K562 (cell line): ENCODE results near the gene MAP7D1. TPM values are rescaled to one million over a fixed set of nuclear protein-coding genes. Genes with fewer than 3 reads are reported as not detected.

Experiments
- ATAC-seq: fragments of 200-7000 bp; cut with Tn5 transposase; 3 replicates; pipeline ENCODE4 v1.9.1; 2020; ENCODE audit warnings: moderate library complexity
- BruUV-seq: library from RNA; stranded (reverse); fragments of 400-500 nt; replicated peaks from 2 replicates; lab custom pipeline; 2021; lab: Mats Ljungman, UMichigan
- CTCF ChIA-PET: fragments of 300-600 bp; formaldehyde crosslinking; extraction: SDS; loops from one replicate; lab custom pipeline; 2021; ENCODE audit warnings: low intra/inter-chr PET ratio; lab: Yijun Ruan, JAX
- POLR2A ChIA-PET: fragments of 300-600, 350-650 bp; sonication (Branson Sonifier 250); formaldehyde crosslinking; extraction: SDS; loops from one replicate; lab custom pipeline; 2021; ENCODE audit warnings: antibody characterized with exemption, inconsistent platforms; lab: Yijun Ruan, JAX
- DNase-seq, 4 experiments: peaks; one replicate each; pipeline versions ENCODE4 v3.0.0 to v3.0.0-alpha.2; 2011 to 2018; ENCODE audit warnings: low spot score in 3 of 4, mixed read lengths in 3 of 4; ENCODE audit errors: extremely low read depth in 1 of 4
- FAIRE-seq: peaks from 2 replicates; lab custom pipeline; 2011; peaks lifted over from hg19 to GRCh38; lab: Jason Lieb, UNC
- H2AFZ ChIP-seq: 2 replicates; pipeline ENCODE4 v1.6.0; 2011; ENCODE audit warnings: low read depth, low read length, control low read depth, inconsistent platforms
- H3K27ac ChIP-seq: fragments of 200-600 bp; 3 replicates; pipeline ENCODE4 v1.8.0; 2011; ENCODE audit warnings: low read depth, mild to moderate bottlenecking, control low read depth, inconsistent platforms, low read length, moderate library complexity, mixed read lengths; ENCODE audit errors: extremely low read depth
- H3K27me3 ChIP-seq, 2 experiments: fragments of 300-600 bp in 1 of 2; 2 replicates in 1 of 2; 3 replicates in 1 of 2; pipeline versions ENCODE4 v1.6.0 to v1.8.0; 2011; ENCODE audit warnings: inconsistent platforms in 2 of 2, low read length in 2 of 2, mild to moderate bottlenecking in 1 of 2, mixed read lengths in 1 of 2, moderate library complexity in 1 of 2; ENCODE audit not compliant: control insufficient read depth in 2 of 2, insufficient read depth in 2 of 2
- H3K36me3 ChIP-seq: fragments of 300-600 bp; 3 replicates; pipeline ENCODE4 v1.8.0; 2011; ENCODE audit warnings: mild to moderate bottlenecking, low read length, inconsistent platforms; ENCODE audit not compliant: control insufficient read depth, insufficient read depth
- H3K4me1 ChIP-seq, 2 experiments: fragments of 200-600 bp in 1 of 2; replicated peaks in 1 of 2; 2 replicates in 1 of 2; 3 replicates in 1 of 2; pipeline versions ENCODE4 v1.5.1 to v1.8.0; 2011; ENCODE audit warnings: inconsistent platforms in 2 of 2, low read length in 2 of 2, mild to moderate bottlenecking in 1 of 2, mixed read lengths in 1 of 2, moderate library complexity in 1 of 2; ENCODE audit not compliant: control insufficient read depth in 2 of 2, insufficient read depth in 2 of 2
- H3K4me2 ChIP-seq: 2 replicates; pipeline ENCODE4 v1.6.1; 2011; ENCODE audit warnings: low read length, control low read depth, inconsistent platforms, mixed read lengths; ENCODE audit not compliant: insufficient read depth
- H3K4me3 ChIP-seq: fragments of 200-600 bp; sonication (generic), shearing (Covaris generic); 2 replicates; pipeline ENCODE4 v1.5.1; 2016; ENCODE audit warnings: control low read depth, inconsistent platforms
- H3K79me2 ChIP-seq: fragments of 200-600 bp; 3 replicates; pipeline ENCODE4 v1.8.0; 2011; ENCODE audit warnings: low read length, inconsistent platforms; ENCODE audit not compliant: control insufficient read depth, insufficient read depth
- H3K9ac ChIP-seq, 2 experiments: 2 replicates each; pipeline versions ENCODE4 v1.6.0 to v1.6.1; 2011; ENCODE audit warnings: low read depth in 2 of 2, low read length in 2 of 2, control low read depth in 1 of 2, inconsistent platforms in 1 of 2, mild to moderate bottlenecking in 1 of 2, mixed read lengths in 1 of 2; ENCODE audit not compliant: insufficient read depth in 1 of 2
- H3K9me1 ChIP-seq: one replicate; pipeline ENCODE4 v1.6.0; 2011; ENCODE audit warnings: inconsistent platforms, mild to moderate bottlenecking, low read length, moderate library complexity; ENCODE audit not compliant: control insufficient read depth, insufficient read depth
- H3K9me3 ChIP-seq: replicated peaks from 2 replicates; pipeline ENCODE4 v1.5.1; 2011; ENCODE audit warnings: low read depth, low read length, inconsistent platforms; ENCODE audit not compliant: control insufficient read depth, insufficient read depth
- H4K20me1 ChIP-seq: replicated peaks from 2 replicates; pipeline ENCODE4 v1.6.1; 2011; ENCODE audit warnings: low read length, inconsistent platforms, mixed read lengths; ENCODE audit not compliant: control insufficient read depth, insufficient read depth
- AFF1 ChIP-seq, 2 experiments: fragments of 450-650 bp; IDR thresholded peaks; 2 replicates each; pipeline ENCODE4 v1.6.1; 2018; ENCODE audit warnings: mild to moderate bottlenecking in 2 of 2, low read depth in 1 of 2; ENCODE audit not compliant: partially characterized antibody in 2 of 2
- DACH1 ChIP-seq: fragments of 450-650 bp; IDR thresholded peaks from 2 replicates; pipeline ENCODE4 v1.6.1; 2018; ENCODE audit not compliant: partially characterized antibody
- TBL1XR1 ChIP-seq, 2 experiments: IDR thresholded peaks; 2 replicates each; pipeline ENCODE4 v1.6.1; 2012; ENCODE audit warnings: improper control_type of control experiment in 2 of 2, low read length in 2 of 2, mild to moderate bottlenecking in 1 of 2
- TRIM24 ChIP-seq, 2 experiments: fragments of 450-650 bp; IDR thresholded peaks; 2 replicates each; pipeline ENCODE4 v1.6.1; 2016
- TRIM28 ChIP-seq: fragments of 450-650 bp; IDR thresholded peaks from 2 replicates; pipeline ENCODE4 v1.6.1; 2017
- ZNF174 ChIP-seq: fragments of 250-450 bp; sonication (Bioruptor Pico); IDR thresholded peaks from 2 replicates; pipeline ENCODE4 v1.4.0; 2020; ENCODE audit warnings: mild to moderate bottlenecking
- ZNF316 ChIP-seq: fragments of 450-650 bp; IDR thresholded peaks from 2 replicates; pipeline ENCODE4 v1.6.1; 2016
- WGBS: fragments of 100-300 bp; shearing (Covaris generic); methylation state at CpG from one replicate; pipeline ENCODE4 v1.1.6; 2016; ENCODE audit warnings: low coverage, mixed read lengths; ENCODE audit not compliant: insufficient coverage; ENCODE audit errors: missing lambda C conversion rate; 5-methylcytosine and 5-hydroxymethylcytosine counted together
- in situ Hi-C: fragments of 300-500 bp; cut with MboI; formaldehyde crosslinking; loops from 4 replicates; pipeline ENCODE4 v1.15.0; 2018; ENCODE audit warnings: inconsistent platforms, mixed read lengths
- intact Hi-C: fragments of 100-400 bp; cut with micrococcal nuclease; formaldehyde crosslinking; loops from 2 replicates; pipeline ENCODE4 v1.14.2; 2022
- polyA plus RNA-seq, 8 experiments: library from polyadenylated mRNA; depleted of rRNA in 4 of 8; stranded (reverse) in 5 of 8; unstranded in 3 of 8; fragments of >200 nt; fragmentation: Nextera tagmentation in 2 of 8; fragmentation: Illumina TruSeq in 1 of 8; extraction: Ambion mirVana in 2 of 8; extraction: Trizol in 1 of 8; gene quantifications; 2 replicates each; pipeline versions ENCODE4 v1.2.1 to v1.2.3, GENCODE V29; 2011 to 2014; ENCODE audit warnings: inconsistent platforms in 1 of 8, missing spikeins in 1 of 8
- total RNA-seq, 7 experiments: library from RNA; depleted of rRNA in 6 of 7; stranded (reverse); fragments of >200 nt in 6 of 7; fragmentation: Illumina TruSeq in 2 of 7; extraction: Trizol in 2 of 7; gene quantifications; 2 replicates each; pipeline versions ENCODE4 v1.2.1 to v1.2.3, GENCODE V29; 2011 to 2021; ENCODE audit warnings: low replicate concordance in 1 of 7

The MAP7D1 gene
- total and polyA plus RNA-seq, 9 of the 15 experiments (the other 6 are each of a cell fraction or from before 2014, with no cell fraction given), result 3.6 to 108 (median 34.5) TPM

DNA sequence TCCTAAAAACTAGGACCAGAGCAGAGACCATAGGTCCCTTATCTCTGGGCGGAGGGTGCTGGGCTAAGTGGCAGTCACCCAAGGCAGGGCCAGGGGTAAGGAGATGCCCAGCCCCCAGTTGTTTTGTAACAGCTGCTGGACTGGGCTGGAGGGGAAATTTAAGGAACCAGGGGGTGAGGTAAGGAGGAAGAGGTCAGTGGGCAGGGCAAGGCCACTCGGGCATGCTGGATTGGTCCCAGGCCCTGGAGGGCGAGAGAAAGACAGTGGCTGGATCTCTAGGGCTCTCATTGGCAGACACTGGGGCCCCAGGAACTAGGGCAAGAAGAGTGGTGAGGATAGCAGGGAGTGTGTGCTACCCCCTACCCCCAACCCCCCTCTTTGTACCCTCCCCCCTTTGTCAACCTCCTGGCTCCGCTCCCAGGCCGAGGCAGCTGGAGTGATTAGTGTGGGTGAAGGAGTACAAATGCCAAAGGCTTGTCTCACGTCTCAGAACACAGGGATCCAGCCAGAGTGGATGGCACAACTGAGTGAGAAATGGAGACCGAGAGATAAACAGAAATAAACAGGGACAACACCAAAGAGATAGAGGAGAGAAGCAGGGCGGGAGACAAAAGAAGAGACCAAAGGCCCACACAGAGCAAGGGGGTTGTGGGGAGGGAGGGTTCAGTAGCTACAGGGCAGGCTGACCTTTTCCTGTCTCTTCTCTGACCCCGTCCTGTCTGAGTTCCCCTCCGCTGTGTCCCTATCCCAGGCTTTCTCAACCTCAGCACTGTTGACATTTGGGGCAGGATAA, 47.8 kb downstream of the MAP7D1 start (continued):
- TF ChIP-seq AFF1 (IDR thresholded peaks at IDR 0.05; ENCODE audit: low read depth in 1 of 2, partially characterized antibody in 2 of 2) (no peak), ZNF174 (no peak)
- TF ChIP-seq, all 486 proteins: peak for 0

DNA sequence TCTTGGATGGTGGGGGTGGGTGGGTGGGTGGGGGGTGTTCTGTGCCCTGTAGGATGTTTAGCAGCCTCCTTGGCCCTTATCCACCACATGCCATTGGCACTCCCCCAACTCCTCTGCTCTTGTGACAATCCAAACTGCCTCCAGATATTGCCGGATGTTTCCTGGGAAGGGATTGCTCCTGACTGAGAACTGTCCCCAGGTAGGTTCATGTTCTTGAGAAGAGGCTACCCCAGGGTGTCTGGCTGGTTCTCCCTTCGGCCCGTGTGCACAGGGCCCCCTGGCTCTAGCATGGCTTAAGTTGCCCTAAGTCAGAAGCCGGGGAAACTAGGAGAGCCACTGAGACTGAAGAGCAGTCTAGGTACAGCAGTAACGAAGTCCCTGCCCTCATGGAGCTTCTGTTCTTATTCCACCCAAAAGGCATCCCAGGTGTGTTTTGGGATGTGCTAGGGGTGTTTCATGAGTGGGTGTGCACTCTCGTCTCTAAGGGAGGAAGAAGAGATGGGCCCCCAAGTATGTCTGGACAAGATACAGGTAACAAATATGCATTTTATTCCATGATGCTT, 48.5 kb downstream of the MAP7D1 start:
- intact Hi-C loops (no loop called here), in situ Hi-C loops (no loop called here)
- no peak overlapping the region for H3K4me3 ChIP-seq
- no peak for FAIRE-seq
- no peak overlapping the region for H2AFZ ChIP-seq
- H3K4me1 ChIP-seq, result no peaks in the 10 kb centered on the region; a peak in 1 of 5 replicates
- H3K36me3 ChIP-seq, result no peaks in the 10 kb centered on the region
- ATAC-seq, result no peak
- H3K4me2 ChIP-seq, result no peak overlapping the region
- no TSS peak for BruUV-seq
- H3K27me3 ChIP-seq, result no peaks in the 10 kb centered on the region
- DNase-seq, result no peak
- no peaks in the 10 kb centered on the region for H3K9me1 ChIP-seq
- H3K9me3 ChIP-seq, result no peaks in the 10 kb centered on the region
- H3K27ac ChIP-seq, result no peak overlapping the region
- peak; percentile 78; the same call in 1 of the 2 replicates for TF ChIP-seq TRIM28
- no peak for TF ChIP-seq TBL1XR1 (IDR thresholded peaks at IDR 0.05; ENCODE audit: low read length in 2 of 2)
- TF ChIP-seq ZNF316, result peak; percentile 81
- no peak for TF ChIP-seq DACH1
- peak in 1 of 2 experiments; percentile 56; a peak in 1 of 4 replicates for TF ChIP-seq TRIM24 (IDR thresholded peaks at IDR 0.05)
- H4K20me1 ChIP-seq, result no peaks in the 10 kb centered on the region
- POLR2A ChIA-PET, result no interaction called here
- no peaks in the 10 kb centered on the region for H3K79me2 ChIP-seq
- CTCF ChIA-PET, result no interaction called here
- H3K9ac ChIP-seq, result no peak overlapping the region
- WGBS, result 46% methylated on average over 6 of the region's 6 CpGs
